ENCODE measurements around the gene COBLL1.

DNA sequence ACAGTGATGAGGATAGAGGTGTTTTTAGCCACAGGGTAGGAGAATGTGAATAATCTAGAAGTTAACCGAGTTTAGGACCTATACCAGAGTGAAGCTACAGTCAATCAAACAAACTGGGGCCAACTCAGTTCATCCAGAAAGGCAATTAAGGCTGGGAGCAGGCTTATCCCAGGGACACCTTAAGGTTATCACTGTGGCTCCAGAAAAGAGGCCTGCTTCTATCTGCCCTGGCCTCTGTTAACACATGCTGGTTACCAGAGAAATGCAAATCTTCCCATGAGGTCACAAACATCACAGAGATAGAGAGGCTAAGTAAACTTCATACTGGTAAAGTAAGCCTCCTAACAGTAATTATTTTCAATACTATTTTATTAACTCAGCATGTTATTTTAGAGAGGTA, 127.2 kb downstream of the COBLL1 start:
- TF ChIP-seq, protein P1, sequence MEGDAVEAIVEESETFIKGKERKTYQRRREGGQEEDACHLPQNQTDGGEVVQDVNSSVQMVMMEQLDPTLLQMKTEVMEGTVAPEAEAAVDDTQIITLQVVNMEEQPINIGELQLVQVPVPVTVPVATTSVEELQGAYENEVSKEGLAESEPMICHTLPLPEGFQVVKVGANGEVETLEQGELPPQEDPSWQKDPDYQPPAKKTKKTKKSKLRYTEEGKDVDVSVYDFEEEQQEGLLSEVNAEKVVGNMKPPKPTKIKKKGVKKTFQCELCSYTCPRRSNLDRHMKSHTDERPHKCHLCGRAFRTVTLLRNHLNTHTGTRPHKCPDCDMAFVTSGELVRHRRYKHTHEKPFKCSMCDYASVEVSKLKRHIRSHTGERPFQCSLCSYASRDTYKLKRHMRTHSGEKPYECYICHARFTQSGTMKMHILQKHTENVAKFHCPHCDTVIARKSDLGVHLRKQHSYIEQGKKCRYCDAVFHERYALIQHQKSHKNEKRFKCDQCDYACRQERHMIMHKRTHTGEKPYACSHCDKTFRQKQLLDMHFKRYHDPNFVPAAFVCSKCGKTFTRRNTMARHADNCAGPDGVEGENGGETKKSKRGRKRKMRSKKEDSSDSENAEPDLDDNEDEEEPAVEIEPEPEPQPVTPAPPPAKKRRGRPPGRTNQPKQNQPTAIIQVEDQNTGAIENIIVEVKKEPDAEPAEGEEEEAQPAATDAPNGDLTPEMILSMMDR (IDR thresholded peaks at IDR 0.05; ENCODE audit: low read length): no peak
- TF ChIP-seq EZH2 (IDR thresholded peaks at IDR 0.05; ENCODE audit: borderline replicate concordance, low read length): no peak

Measured in OCI-LY1 (cell line).